GM12878 (cell line): ENCODE results near the gene RPL22. TPM values are rescaled to one million over a fixed set of nuclear protein-coding genes. Genes with fewer than 3 reads are reported as not detected.

Experiments used
- polyA plus RNA-seq, 11 experiments: library from polyadenylated mRNA; depleted of rRNA in 4 of 11; unstranded in 6 of 11; stranded (reverse) in 5 of 11; fragments of >200 nt; fragmentation: Nextera tagmentation in 4 of 11; fragmentation: Illumina TruSeq in 1 of 11; extraction: Ambion mirVana in 4 of 11; extraction: Trizol in 1 of 11; gene quantifications; 1 replicate in 1 of 11; 2 replicates in 10 of 11; pipeline versions ENCODE4 v1.2.1 to v1.2.3, GENCODE V29; 2011 to 2016; ENCODE audit warnings: inconsistent platforms in 2 of 11, missing spikeins in 2 of 11, low read depth in 1 of 11
- total RNA-seq, 4 experiments: library from RNA; depleted of rRNA in 3 of 4; stranded (reverse); fragments of >200 nt in 3 of 4; fragmentation: Illumina TruSeq in 1 of 4; extraction: Trizol in 1 of 4; gene quantifications; 2 replicates each; pipeline versions ENCODE4 v1.2.1 to v1.2.3, GENCODE V29; 2013 to 2021

RPL22 gene
- total and polyA plus RNA-seq, 10 of the 15 experiments (the other 5 are each of a cell fraction or from before 2014, with no cell fraction given) = 191 to 560 (median 430) TPM

Other genes with a start within 250 kb of the RPL22 start
Only the 7 nearest of the 10 such genes appear.
- 46.6 and 55.6 TPM in 2 replicates for gene KCNAB2, start 153.7 kb downstream of the RPL22 start, total RNA-seq (2014; rRNA removed)
- gene KCNAB2, start 153.7 kb downstream of the RPL22 start, total RNA-seq (2014; rRNA removed; fragmentation: Illumina TruSeq; extraction: Trizol) = 34.8 and 36.9 TPM in 2 replicates
- gene KCNAB2, start 153.7 kb downstream of the RPL22 start, total RNA-seq (2021) = 118 and 123 TPM in 2 replicates
- gene KCNAB2, start 153.7 kb downstream of the RPL22 start, polyA plus RNA-seq (2011; rRNA removed) = 59.0 and 117 TPM in 2 replicates
- 23.7 and 57.4 TPM in 2 replicates for gene KCNAB2, start 153.7 kb downstream of the RPL22 start, polyA plus RNA-seq (2014; fragmentation: Illumina TruSeq; extraction: Trizol)
- gene KCNAB2, start 153.7 kb downstream of the RPL22 start, polyA plus RNA-seq (2014; fragmentation: Nextera tagmentation; extraction: Ambion mirVana) = 1 to 10 TPM; 2.9 to 4.7 TPM
- 98.9 and 115 TPM in 2 replicates for gene KCNAB2, start 153.7 kb downstream of the RPL22 start, polyA plus RNA-seq (2014; rRNA removed)
- 10 to 100 TPM; 67.5 to 73.2 TPM for gene KCNAB2, start 153.7 kb downstream of the RPL22 start, polyA plus RNA-seq (2016; fragmentation: Nextera tagmentation; extraction: Ambion mirVana)
- 0.05 and 0.06 TPM in 2 replicates for gene CHD5, start 19.3 kb downstream of the RPL22 start, total RNA-seq (2014; rRNA removed)
- gene CHD5, start 19.3 kb downstream of the RPL22 start, total RNA-seq (2014; rRNA removed; fragmentation: Illumina TruSeq; extraction: Trizol) = 0.13 and 0.14 TPM in 2 replicates
- 0.19 and 0.49 TPM in 2 replicates for gene CHD5, start 19.3 kb downstream of the RPL22 start, total RNA-seq (2021)
- 0.07 and 0.23 TPM in 2 replicates for gene CHD5, start 19.3 kb downstream of the RPL22 start, polyA plus RNA-seq (2011; rRNA removed)
- gene CHD5, start 19.3 kb downstream of the RPL22 start, polyA plus RNA-seq (2014; fragmentation: Illumina TruSeq; extraction: Trizol) = 0.05 and 0.09 TPM in 2 replicates
- gene CHD5, start 19.3 kb downstream of the RPL22 start, polyA plus RNA-seq (2014; fragmentation: Nextera tagmentation; extraction: Ambion mirVana) = not detected
- gene CHD5, start 19.3 kb downstream of the RPL22 start, polyA plus RNA-seq (2014; rRNA removed) = 0.22 and 0.49 TPM in 2 replicates
- under 1 TPM in 1 of 2 experiments, not detected in 1; 0.03 TPM for gene CHD5, start 19.3 kb downstream of the RPL22 start, polyA plus RNA-seq (2016; fragmentation: Nextera tagmentation; extraction: Ambion mirVana)
- 15.2 and 18.0 TPM in 2 replicates for gene RNF207, start 6.5 kb upstream of the RPL22 start, total RNA-seq (2014; rRNA removed)
- 7.8 and 8.9 TPM in 2 replicates for gene RNF207, start 6.5 kb upstream of the RPL22 start, total RNA-seq (2014; rRNA removed; fragmentation: Illumina TruSeq; extraction: Trizol)
- gene RNF207, start 6.5 kb upstream of the RPL22 start, total RNA-seq (2021) = 23.2 and 27.0 TPM in 2 replicates
- 17.2 and 36.4 TPM in 2 replicates for gene RNF207, start 6.5 kb upstream of the RPL22 start, polyA plus RNA-seq (2011; rRNA removed)
- gene RNF207, start 6.5 kb upstream of the RPL22 start, polyA plus RNA-seq (2014; fragmentation: Illumina TruSeq; extraction: Trizol) = 9.4 and 13.3 TPM in 2 replicates
- gene RNF207, start 6.5 kb upstream of the RPL22 start, polyA plus RNA-seq (2014; fragmentation: Nextera tagmentation; extraction: Ambion mirVana) = 1 to 10 TPM; 1.7 to 3.6 TPM
- gene RNF207, start 6.5 kb upstream of the RPL22 start, polyA plus RNA-seq (2014; rRNA removed) = 33.4 and 43.5 TPM in 2 replicates
- 10 to 100 TPM in 1 of 2 experiments, 1 to 10 TPM in 1; 8.6 to 12.8 TPM for gene RNF207, start 6.5 kb upstream of the RPL22 start, polyA plus RNA-seq (2016; fragmentation: Nextera tagmentation; extraction: Ambion mirVana)
- 50.8 and 52.2 TPM in 2 replicates for gene ICMT, start 36.4 kb upstream of the RPL22 start, total RNA-seq (2014; rRNA removed)
- gene ICMT, start 36.4 kb upstream of the RPL22 start, total RNA-seq (2014; rRNA removed; fragmentation: Illumina TruSeq; extraction: Trizol) = 33.9 and 37.4 TPM in 2 replicates
- 48.3 and 50.4 TPM in 2 replicates for gene ICMT, start 36.4 kb upstream of the RPL22 start, total RNA-seq (2021)
- 31.1 and 31.7 TPM in 2 replicates for gene ICMT, start 36.4 kb upstream of the RPL22 start, polyA plus RNA-seq (2011; rRNA removed)
- gene ICMT, start 36.4 kb upstream of the RPL22 start, polyA plus RNA-seq (2014; fragmentation: Illumina TruSeq; extraction: Trizol) = 31.2 and 39.4 TPM in 2 replicates
- gene ICMT, start 36.4 kb upstream of the RPL22 start, polyA plus RNA-seq (2014; fragmentation: Nextera tagmentation; extraction: Ambion mirVana) = 1 to 10 TPM; 3.8 to 5.5 TPM
- gene ICMT, start 36.4 kb upstream of the RPL22 start, polyA plus RNA-seq (2014; rRNA removed) = 43.2 and 45.4 TPM in 2 replicates
- 10 to 100 TPM; 50.3 to 55.7 TPM for gene ICMT, start 36.4 kb upstream of the RPL22 start, polyA plus RNA-seq (2016; fragmentation: Nextera tagmentation; extraction: Ambion mirVana)
- gene HES3, start 44.6 kb upstream of the RPL22 start, total RNA-seq (2014; rRNA removed) = not detected in 2 replicates
- not detected in 2 replicates for gene HES3, start 44.6 kb upstream of the RPL22 start, total RNA-seq (2014; rRNA removed; fragmentation: Illumina TruSeq; extraction: Trizol)
- not detected in 2 replicates for gene HES3, start 44.6 kb upstream of the RPL22 start, total RNA-seq (2021)
- gene HES3, start 44.6 kb upstream of the RPL22 start, polyA plus RNA-seq (2011; rRNA removed) = not detected in 2 replicates
- gene HES3, start 44.6 kb upstream of the RPL22 start, polyA plus RNA-seq (2014; fragmentation: Illumina TruSeq; extraction: Trizol) = not detected in 2 replicates
- not detected for gene HES3, start 44.6 kb upstream of the RPL22 start, polyA plus RNA-seq (2014; fragmentation: Nextera tagmentation; extraction: Ambion mirVana)
- not detected in 2 replicates for gene HES3, start 44.6 kb upstream of the RPL22 start, polyA plus RNA-seq (2014; rRNA removed)
- not detected for gene HES3, start 44.6 kb upstream of the RPL22 start, polyA plus RNA-seq (2016; fragmentation: Nextera tagmentation; extraction: Ambion mirVana)
- 1.1 and 1.6 TPM in 2 replicates for gene GPR153, start 61.5 kb upstream of the RPL22 start, total RNA-seq (2014; rRNA removed)
- 0.45 and 0.74 TPM in 2 replicates for gene GPR153, start 61.5 kb upstream of the RPL22 start, total RNA-seq (2014; rRNA removed; fragmentation: Illumina TruSeq; extraction: Trizol)
- 2.2 and 2.4 TPM in 2 replicates for gene GPR153, start 61.5 kb upstream of the RPL22 start, total RNA-seq (2021)
- gene GPR153, start 61.5 kb upstream of the RPL22 start, polyA plus RNA-seq (2011; rRNA removed) = 0.33 and 0.92 TPM in 2 replicates
- gene GPR153, start 61.5 kb upstream of the RPL22 start, polyA plus RNA-seq (2014; fragmentation: Illumina TruSeq; extraction: Trizol) = 0.29 and 0.63 TPM in 2 replicates
- gene GPR153, start 61.5 kb upstream of the RPL22 start, polyA plus RNA-seq (2014; fragmentation: Nextera tagmentation; extraction: Ambion mirVana) = under 1 TPM; 0.05 to 0.11 TPM
- 1.3 and 1.5 TPM in 2 replicates for gene GPR153, start 61.5 kb upstream of the RPL22 start, polyA plus RNA-seq (2014; rRNA removed)
- gene GPR153, start 61.5 kb upstream of the RPL22 start, polyA plus RNA-seq (2016; fragmentation: Nextera tagmentation; extraction: Ambion mirVana) = under 1 TPM; 0.04 to 0.05 TPM
- 46.8 and 58.7 TPM in 2 replicates for gene ACOT7, start 194.2 kb upstream of the RPL22 start, total RNA-seq (2014; rRNA removed)
- 26.2 and 26.6 TPM in 2 replicates for gene ACOT7, start 194.2 kb upstream of the RPL22 start, total RNA-seq (2014; rRNA removed; fragmentation: Illumina TruSeq; extraction: Trizol)
- 96.9 and 106 TPM in 2 replicates for gene ACOT7, start 194.2 kb upstream of the RPL22 start, total RNA-seq (2021)
- 25.1 and 63.8 TPM in 2 replicates for gene ACOT7, start 194.2 kb upstream of the RPL22 start, polyA plus RNA-seq (2011; rRNA removed)
- gene ACOT7, start 194.2 kb upstream of the RPL22 start, polyA plus RNA-seq (2014; fragmentation: Illumina TruSeq; extraction: Trizol) = 15.6 and 47.8 TPM in 2 replicates
- gene ACOT7, start 194.2 kb upstream of the RPL22 start, polyA plus RNA-seq (2014; fragmentation: Nextera tagmentation; extraction: Ambion mirVana) = 10 to 100 TPM in 1 of 2 experiments, 1 to 10 TPM in 1; 8.9 to 20.2 TPM
- 91.3 and 95.0 TPM in 2 replicates for gene ACOT7, start 194.2 kb upstream of the RPL22 start, polyA plus RNA-seq (2014; rRNA removed)
- gene ACOT7, start 194.2 kb upstream of the RPL22 start, polyA plus RNA-seq (2016; fragmentation: Nextera tagmentation; extraction: Ambion mirVana) = 100 to 1,000 TPM; 190 to 206 TPM